Measurements from ENCODE around the gene OSBPL1A. TPM values are rescaled to one million over a fixed set of nuclear protein-coding genes. Genes with fewer than 3 reads are reported as not detected.

Gene OSBPL1A
- total RNA-seq, 2 donors from 2014 or later: 29.7 to 36.9 TPM

DNA sequence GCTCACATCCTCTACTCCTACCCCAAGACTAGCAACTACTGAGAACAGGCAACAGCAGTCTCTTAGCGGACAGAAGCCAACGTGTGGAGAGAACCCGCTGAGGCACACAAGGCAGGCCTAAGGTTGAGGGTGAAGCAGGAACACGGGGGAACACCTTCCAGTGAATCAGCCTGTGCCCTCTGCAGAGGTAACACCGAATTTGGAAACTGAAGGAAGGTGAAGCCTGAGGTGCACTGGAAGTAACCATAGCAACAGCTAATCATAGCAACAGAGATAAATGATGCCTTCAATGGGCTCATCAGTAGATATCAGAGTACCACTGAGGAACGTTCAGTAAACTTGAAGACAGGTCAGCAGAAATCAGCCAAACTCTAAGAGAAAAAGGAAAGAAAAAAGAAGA is 43.3 kb downstream of the OSBPL1A start:
- 86 to 93% methylated on average over 3 to 6 of the region's 6 CpGs for WGBS, 2 experiments (ENCODE audit: insufficient coverage in 1 of 2, insufficient read length in 1 of 2)
- Mint-ChIP-seq H3K27ac (no peak overlapping the region), H3K9me3 (peaks cover 9% of the 10 kb centered on the region), H3K36me3 (ENCODE audit: low read depth) (peaks cover 3% of the 10 kb centered on the region), H3K4me1 (peaks cover 3% of the 10 kb centered on the region), H3K27me3 (ENCODE audit: insufficient read depth) (no peaks in the 10 kb centered on the region), H3K4me3 (no peak overlapping the region)
- DNase-seq: no peak
- no peaks in the 10 kb centered on the region for H3K27me3 ChIP-seq (ENCODE audit: control insufficient read depth, insufficient read depth, low read length, poor library complexity, severe bottlenecking)
- H3K4me3 ChIP-seq (ENCODE audit: low read length): no peak overlapping the region
- no peak overlapping the region for H3K9ac ChIP-seq (ENCODE audit: extremely low read depth, low read length, poor library complexity, severe bottlenecking)
- H3K27ac ChIP-seq (ENCODE audit: low read depth, low read length): no peak overlapping the region
- no peaks in the 10 kb centered on the region for H3K36me3 ChIP-seq (ENCODE audit: control insufficient read depth, insufficient read depth, low read length)
- H3K9me3 ChIP-seq (ENCODE audit: control insufficient read depth, low read length): no peaks in the 10 kb centered on the region
- H3K4me1 ChIP-seq (ENCODE audit: control insufficient read depth, insufficient read depth, low read length): no peaks in the 10 kb centered on the region
- TF ChIP-seq, protein P1, sequence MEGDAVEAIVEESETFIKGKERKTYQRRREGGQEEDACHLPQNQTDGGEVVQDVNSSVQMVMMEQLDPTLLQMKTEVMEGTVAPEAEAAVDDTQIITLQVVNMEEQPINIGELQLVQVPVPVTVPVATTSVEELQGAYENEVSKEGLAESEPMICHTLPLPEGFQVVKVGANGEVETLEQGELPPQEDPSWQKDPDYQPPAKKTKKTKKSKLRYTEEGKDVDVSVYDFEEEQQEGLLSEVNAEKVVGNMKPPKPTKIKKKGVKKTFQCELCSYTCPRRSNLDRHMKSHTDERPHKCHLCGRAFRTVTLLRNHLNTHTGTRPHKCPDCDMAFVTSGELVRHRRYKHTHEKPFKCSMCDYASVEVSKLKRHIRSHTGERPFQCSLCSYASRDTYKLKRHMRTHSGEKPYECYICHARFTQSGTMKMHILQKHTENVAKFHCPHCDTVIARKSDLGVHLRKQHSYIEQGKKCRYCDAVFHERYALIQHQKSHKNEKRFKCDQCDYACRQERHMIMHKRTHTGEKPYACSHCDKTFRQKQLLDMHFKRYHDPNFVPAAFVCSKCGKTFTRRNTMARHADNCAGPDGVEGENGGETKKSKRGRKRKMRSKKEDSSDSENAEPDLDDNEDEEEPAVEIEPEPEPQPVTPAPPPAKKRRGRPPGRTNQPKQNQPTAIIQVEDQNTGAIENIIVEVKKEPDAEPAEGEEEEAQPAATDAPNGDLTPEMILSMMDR (conservative IDR thresholded peaks at IDR 0.05): no peak

DNA sequence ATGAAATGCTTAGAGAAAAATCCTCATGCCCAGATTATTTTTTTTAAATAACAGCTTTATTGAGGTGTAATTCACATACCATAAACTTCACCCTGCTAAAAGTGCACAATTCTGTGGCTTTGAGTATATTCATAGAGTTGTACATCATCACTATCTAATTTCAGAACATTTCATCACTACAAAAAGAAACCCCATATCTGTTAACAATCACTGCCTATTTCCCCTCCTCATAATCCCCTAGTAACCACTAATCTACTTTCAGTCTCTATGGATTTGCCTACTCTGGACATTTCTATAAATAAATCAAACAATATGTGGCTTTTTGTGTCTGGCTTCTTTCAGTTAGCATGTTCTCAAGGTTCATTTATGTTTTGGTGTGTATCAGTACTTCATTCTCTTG is 51.4 kb downstream of the OSBPL1A start:
- H3K4me1 Mint-ChIP-seq: no peaks in the 10 kb centered on the region
- Histone ChIP-seq H3K36me3 (ENCODE audit: control insufficient read depth, insufficient read depth, low read length) (no peaks in the 10 kb centered on the region), H3K4me1 (ENCODE audit: control insufficient read depth, insufficient read depth, low read length) (no peaks in the 10 kb centered on the region), H3K27me3 (ENCODE audit: control insufficient read depth, insufficient read depth, low read length, poor library complexity, severe bottlenecking) (no peaks in the 10 kb centered on the region), H3K4me3 (ENCODE audit: low read length) (no peak overlapping the region), H3K9ac (ENCODE audit: extremely low read depth, low read length, poor library complexity, severe bottlenecking) (no peak overlapping the region), H3K27ac (ENCODE audit: low read depth, low read length) (no peak overlapping the region), H3K9me3 (ENCODE audit: control insufficient read depth, low read length) (no peaks in the 10 kb centered on the region)
- H3K27ac Mint-ChIP-seq: no peak overlapping the region
- DNase-seq: no peak
- no peak overlapping the region for H3K4me3 Mint-ChIP-seq
- no peaks in the 10 kb centered on the region for H3K36me3 Mint-ChIP-seq (ENCODE audit: low read depth)
- TF ChIP-seq, protein P1 (conservative IDR thresholded peaks at IDR 0.05): no peak
- H3K9me3 Mint-ChIP-seq: no peaks in the 10 kb centered on the region
- no peaks in the 10 kb centered on the region for H3K27me3 Mint-ChIP-seq (ENCODE audit: insufficient read depth)

DNA sequence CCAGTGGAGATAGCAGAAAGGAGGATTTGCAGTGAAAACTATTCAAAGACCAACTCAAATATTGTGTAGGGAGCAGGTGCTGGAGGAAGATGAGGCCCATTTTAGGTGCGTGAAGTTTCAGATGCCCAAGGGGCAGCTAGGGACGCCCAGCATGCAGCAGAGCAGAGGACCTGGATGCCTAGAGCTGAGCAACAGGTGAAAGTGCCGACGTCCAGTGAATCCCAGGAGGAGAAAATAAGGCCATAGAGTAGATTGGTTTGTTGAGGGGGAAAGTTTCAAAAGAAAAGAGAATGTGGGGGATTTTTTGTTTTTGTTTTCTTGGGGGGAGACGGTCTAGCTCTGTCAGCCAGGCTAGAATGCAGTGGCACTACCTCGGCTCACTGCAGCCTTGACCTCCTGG is 53.1 kb downstream of the OSBPL1A start:
- Mint-ChIP-seq H3K4me1 (no peaks in the 10 kb centered on the region), H3K27me3 (ENCODE audit: insufficient read depth) (no peaks in the 10 kb centered on the region), H3K4me3 (no peak overlapping the region), H3K27ac (no peak overlapping the region), H3K36me3 (ENCODE audit: low read depth) (no peaks in the 10 kb centered on the region), H3K9me3 (no peaks in the 10 kb centered on the region)
- no peak overlapping the region for H3K4me3 ChIP-seq (ENCODE audit: low read length)
- H3K4me1 ChIP-seq (ENCODE audit: control insufficient read depth, insufficient read depth, low read length): no peaks in the 10 kb centered on the region
- TF ChIP-seq, protein P1 (conservative IDR thresholded peaks at IDR 0.05): no peak
- DNase-seq: no peak
- H3K36me3 ChIP-seq (ENCODE audit: control insufficient read depth, insufficient read depth, low read length): no peaks in the 10 kb centered on the region
- no peaks in the 10 kb centered on the region for H3K27me3 ChIP-seq (ENCODE audit: control insufficient read depth, insufficient read depth, low read length, poor library complexity, severe bottlenecking)
- WGBS, 2 experiments (ENCODE audit: insufficient coverage in 1 of 2, insufficient read length in 1 of 2): 92 to 100% methylated on average over 5 to 6 of the region's 6 CpGs
- no peak overlapping the region for H3K27ac ChIP-seq (ENCODE audit: low read depth, low read length)
- no peaks in the 10 kb centered on the region for H3K9me3 ChIP-seq (ENCODE audit: control insufficient read depth, low read length)
- no peak overlapping the region for H3K9ac ChIP-seq (ENCODE audit: extremely low read depth, low read length, poor library complexity, severe bottlenecking)
